Retinal pigment epithelial cell (primary cell): ENCODE results near the gene COPG2.
"Not testable (repeated sequence)": the region's sequence is repeated elsewhere in the genome, so short reads cannot be mapped to it uniquely, and the experiment has no call there.

Source experiments
- DNase-seq: peaks from one replicate; pipeline ENCODE4 v3.0.0-alpha.2; 2010; ENCODE audit warnings: low read depth
- H3K4me3 ChIP-seq: 2 replicates; pipeline ENCODE4 v1.5.1; 2011; ENCODE audit warnings: mild to moderate bottlenecking, low read length, control low read depth, moderate library complexity
- TF ChIP-seq, protein P1 (sequence below): conservative IDR thresholded peaks from 2 replicates; pipeline ENCODE4 v1.5.1; 2011; ENCODE audit warnings: low read depth, low read length, control low read depth, inconsistent platforms

COPG2 gene

DNA sequence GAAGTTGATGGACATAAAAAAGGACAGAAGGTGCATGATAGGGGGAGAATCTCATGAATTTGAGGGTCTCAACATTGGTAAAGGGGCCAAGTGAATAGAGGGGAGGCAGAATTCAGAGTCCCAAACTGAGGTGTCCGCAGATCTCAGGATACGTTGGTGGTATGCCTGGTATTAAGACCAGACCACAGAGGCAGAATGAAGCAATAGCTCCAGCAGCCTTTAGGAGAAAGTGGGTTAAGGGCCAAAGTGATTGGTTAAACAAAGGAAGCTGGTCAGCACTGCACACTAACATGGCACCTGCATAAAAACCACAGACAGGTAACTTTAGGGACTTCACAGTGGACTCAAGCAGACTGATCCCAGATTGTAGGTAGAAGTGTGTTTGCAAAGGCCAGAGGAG is 139.1 kb downstream of the COPG2 start:
- no peak for DNase-seq
- TF ChIP-seq, protein P1, sequence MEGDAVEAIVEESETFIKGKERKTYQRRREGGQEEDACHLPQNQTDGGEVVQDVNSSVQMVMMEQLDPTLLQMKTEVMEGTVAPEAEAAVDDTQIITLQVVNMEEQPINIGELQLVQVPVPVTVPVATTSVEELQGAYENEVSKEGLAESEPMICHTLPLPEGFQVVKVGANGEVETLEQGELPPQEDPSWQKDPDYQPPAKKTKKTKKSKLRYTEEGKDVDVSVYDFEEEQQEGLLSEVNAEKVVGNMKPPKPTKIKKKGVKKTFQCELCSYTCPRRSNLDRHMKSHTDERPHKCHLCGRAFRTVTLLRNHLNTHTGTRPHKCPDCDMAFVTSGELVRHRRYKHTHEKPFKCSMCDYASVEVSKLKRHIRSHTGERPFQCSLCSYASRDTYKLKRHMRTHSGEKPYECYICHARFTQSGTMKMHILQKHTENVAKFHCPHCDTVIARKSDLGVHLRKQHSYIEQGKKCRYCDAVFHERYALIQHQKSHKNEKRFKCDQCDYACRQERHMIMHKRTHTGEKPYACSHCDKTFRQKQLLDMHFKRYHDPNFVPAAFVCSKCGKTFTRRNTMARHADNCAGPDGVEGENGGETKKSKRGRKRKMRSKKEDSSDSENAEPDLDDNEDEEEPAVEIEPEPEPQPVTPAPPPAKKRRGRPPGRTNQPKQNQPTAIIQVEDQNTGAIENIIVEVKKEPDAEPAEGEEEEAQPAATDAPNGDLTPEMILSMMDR = no peak
- no peak overlapping the region for H3K4me3 ChIP-seq

DNA sequence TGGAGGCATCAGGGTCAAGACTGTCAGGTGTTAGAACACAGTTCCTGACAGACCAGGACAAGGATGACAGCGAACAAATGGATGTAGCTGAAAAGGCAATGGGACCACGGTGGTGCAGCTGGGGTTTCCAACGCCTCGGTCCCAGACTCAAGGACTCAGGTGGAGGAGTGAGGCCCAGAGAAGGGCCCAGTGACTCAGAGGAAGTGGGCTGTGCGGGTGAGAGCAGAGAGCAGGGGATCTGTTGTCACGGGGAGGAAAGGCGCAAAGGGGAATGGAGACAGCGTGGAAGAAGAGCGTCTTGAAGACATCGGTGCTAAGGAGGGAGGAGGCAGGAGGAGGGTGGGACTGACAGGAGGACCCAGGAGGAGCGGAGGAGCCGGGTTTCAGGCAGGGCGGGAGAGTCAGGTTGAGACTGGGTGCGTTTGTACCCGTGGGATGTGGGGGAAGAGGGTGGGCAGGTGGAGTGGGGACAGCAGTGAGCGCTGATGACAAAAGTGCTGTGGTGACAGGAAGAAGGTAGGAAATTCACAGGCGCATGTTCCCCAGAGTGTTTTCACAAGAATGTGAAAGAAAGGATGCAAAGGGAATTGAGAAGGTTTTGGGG is 140.7 kb downstream of the COPG2 start:
- not testable (repeated sequence) for H3K4me3 ChIP-seq, DNase-seq

DNA sequence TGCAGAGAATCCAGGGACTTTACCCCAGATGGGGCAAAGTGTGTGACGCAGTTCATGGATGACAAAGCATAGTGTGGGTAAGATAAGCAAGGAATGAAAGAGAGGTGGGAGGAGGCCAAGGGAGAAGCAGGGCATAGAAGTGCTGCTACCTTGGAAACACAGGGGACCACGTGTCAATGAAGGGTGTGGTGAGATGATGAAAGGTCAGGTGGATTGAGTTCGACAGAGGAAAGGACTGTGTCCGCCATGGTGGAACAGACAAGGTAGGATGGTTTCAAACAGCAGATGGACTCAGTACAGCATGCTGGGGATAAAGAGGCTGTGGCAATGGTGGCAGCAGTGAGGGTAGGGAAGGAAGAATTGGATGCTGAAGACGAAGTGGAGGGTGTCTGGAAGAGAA is 143.9 kb downstream of the COPG2 start:
- TF ChIP-seq, protein P1 = no peak
- DNase-seq = no peak

DNA sequence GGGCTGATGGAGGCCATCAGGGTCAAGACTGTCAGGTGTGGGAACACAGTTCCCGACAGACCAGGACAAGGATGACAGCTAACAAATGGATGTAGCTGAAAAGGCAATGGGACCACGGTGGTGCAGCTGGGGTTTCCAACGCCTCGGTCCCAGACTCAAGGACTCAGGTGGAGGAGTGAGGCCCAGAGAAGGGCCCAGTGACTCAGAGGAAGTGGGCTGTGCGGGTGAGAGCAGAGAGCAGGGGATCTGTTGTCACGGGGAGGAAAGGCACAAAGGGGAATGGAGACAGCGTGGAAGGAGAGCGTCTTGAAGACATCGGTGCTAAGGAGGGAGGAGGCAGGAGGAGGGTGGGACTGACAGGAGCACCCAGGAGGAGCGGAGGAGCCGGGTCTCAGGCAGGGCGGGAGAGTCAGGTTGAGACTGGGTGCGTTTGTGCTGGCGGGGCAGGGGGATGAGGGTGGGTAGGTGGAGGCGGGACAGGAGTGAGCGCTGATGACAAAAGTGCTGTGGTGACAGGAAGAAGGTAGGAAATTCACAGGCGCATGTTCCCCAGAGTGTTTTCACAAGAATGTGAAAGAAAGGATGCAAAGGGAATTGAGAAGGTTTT is 144.9 kb downstream of the COPG2 start:
- not testable (repeated sequence) for DNase-seq, H3K4me3 ChIP-seq

More for the DNA sequence above, 143.9 kb downstream of the COPG2 start:
- H3K4me3 ChIP-seq = no peak overlapping the region

DNA sequence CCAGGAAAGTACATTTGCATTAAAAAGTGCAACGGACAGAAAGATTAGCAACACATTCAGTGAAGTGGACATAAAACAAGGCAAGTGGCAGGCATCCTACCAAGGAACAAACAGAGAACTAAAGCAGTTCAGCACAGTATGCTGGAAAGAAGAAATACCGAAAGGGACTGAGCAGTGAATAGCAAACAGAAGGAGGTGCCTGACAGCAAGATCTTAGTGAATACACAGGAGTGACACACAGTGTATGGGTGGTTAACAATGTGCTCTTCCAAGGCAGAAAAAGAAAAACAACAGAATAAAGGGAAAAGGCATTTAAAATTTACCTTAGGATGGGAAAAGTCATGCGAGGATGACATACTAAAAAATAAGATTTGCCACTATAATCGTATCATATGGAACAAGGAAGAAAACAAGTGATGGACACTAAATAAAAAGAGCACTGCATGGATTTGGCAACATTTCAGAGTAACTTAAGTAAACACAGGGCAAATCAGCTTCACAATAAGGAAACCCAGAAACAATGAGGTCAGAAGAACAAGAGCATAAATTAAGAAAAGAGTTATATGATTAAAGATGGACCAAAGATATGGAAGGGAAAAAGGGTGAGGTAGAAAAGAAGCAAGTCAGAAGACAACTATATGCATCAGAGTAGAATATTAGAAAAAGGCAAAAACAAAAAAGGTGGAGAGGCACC is 147.1 kb downstream of the COPG2 start:
- TF ChIP-seq, protein P1 = no peak
- DNase-seq = no peak
- H3K4me3 ChIP-seq = no peak overlapping the region

DNA sequence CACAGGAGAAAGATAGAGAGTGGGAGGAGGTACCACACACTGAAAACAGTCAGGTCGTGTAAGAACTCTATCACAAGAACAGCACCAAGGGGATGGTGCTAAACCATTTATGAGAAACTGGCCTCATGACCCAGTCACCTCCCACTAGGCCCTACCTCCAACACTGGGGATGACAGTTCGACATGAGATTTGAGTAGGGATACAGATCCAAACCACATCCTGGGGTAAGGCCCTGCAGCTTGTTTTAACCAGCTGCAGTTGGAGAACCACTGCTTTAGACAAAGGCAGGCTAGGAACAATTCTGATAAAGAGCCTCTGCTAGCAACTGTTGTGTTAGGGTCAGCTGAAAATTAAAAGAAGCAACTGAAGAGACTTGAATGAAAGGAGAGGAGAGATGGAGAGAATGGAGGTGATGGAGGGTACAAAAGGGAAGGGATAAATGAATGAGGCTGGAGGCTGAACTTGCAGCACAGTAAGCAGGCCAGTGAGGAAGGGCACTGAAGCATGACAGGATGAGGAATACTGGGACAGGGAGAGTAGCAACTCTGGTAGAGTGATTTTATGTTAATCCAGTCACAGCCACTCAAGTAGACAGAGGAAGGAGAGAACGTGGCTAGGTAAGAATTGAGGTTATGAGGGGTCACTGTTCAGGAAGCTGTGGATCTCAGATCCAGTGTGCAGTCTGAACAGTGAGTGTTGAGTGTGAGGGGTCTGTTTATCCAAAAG is 153.1 kb downstream of the COPG2 start:
- no peak overlapping the region for H3K4me3 ChIP-seq
- TF ChIP-seq, protein P1 = no peak
- DNase-seq = no peak

DNA sequence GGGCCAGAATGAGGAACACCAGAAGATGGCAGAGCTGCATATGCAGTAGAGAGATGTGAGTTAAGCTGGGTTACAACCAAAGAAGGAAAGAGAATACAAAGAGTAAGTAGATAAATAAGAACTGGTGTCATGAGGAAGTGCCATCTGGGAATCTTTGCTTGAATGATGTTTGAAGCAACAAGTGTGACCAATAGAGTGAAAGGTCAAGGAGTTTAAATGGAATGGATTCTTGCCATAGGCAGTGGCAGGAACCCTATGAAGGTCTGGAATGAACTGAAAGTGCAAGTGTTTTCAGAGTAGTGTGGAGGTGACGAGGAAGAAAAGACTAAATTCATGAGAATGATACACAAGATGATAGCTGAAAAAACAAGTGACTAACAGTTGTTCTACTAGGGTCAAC is 155.1 kb downstream of the COPG2 start:
- TF ChIP-seq, protein P1 = no peak
- no peak overlapping the region for H3K4me3 ChIP-seq
- no peak for DNase-seq

DNA sequence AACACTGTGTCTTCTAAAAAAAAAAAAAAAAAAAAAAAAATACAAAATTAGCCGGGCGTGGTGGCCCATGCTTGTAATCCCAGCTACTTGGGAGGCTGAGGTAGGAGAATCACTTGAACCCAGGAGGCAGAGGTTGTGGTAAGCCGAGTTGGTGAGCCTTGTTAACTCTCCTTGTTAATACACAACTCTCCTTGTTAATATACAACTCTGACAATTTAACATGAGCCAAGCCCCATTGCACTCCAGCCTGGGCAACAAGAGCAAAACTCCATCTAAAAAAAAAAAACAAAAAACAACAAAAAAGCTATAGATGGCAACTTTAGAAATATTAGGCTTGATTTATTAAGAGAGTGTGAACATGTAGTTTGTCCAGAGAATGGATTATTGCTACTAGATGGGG is 156.5 kb downstream of the COPG2 start:
- DNase-seq, H3K4me3 ChIP-seq: not testable (repeated sequence)
